SK-N-SH (cell line): ENCODE results near the gene RPL21.

ENCODE experiments used
- ELF1 ChIP-seq: IDR thresholded peaks from 2 replicates; pipeline ENCODE4 v1.4.0; 2012
- EP300 ChIP-seq, 2 experiments: IDR thresholded peaks; 2 replicates each; pipeline versions ENCODE4 v1.4.0 to v1.6.1; 2012; ENCODE audit warnings: borderline replicate concordance in 1 of 2, low read depth in 1 of 2, low read length in 1 of 2
- GABPA ChIP-seq: IDR thresholded peaks from 2 replicates; pipeline ENCODE4 v1.4.0; 2012; ENCODE audit warnings: low read depth, mild to moderate bottlenecking
- POLR2AphosphoS5 ChIP-seq: IDR thresholded peaks from 2 replicates; pipeline ENCODE4 v1.6.1; 2012; ENCODE audit warnings: low read depth, low read length
- RFX5 ChIP-seq: IDR thresholded peaks from 2 replicates; pipeline ENCODE4 v1.6.1; 2012; ENCODE audit warnings: mild to moderate bottlenecking, improper control_type of control experiment, low read length
- SIN3A ChIP-seq: IDR thresholded peaks from 2 replicates; pipeline ENCODE4 v1.6.1; 2012; ENCODE audit warnings: low read depth, mild to moderate bottlenecking, low read length, moderate library complexity, borderline replicate concordance
- SMC3 ChIP-seq: IDR thresholded peaks from 2 replicates; pipeline ENCODE4 v1.6.1; 2012; ENCODE audit warnings: low read depth, low read length, improper control_type of control experiment
- YY1 ChIP-seq: IDR thresholded peaks from 2 replicates; pipeline ENCODE4 v1.4.0; 2012; ENCODE audit warnings: low read depth, mild to moderate bottlenecking
- TF ChIP-seq, protein P1 (sequence below): fragments of 200-600 bp; sonication (generic); IDR thresholded peaks from 2 replicates; pipeline ENCODE4 v1.6.1; 2017; ENCODE audit warnings: antibody characterized with exemption, mild to moderate bottlenecking, moderate library complexity
- TF ChIP-seq, protein P2 (sequence below): IDR thresholded peaks from 2 replicates; pipeline ENCODE4 v1.4.0; 2012; ENCODE audit warnings: low read depth, borderline replicate concordance
- TF ChIP-seq, protein P3 (sequence below): fragments of 150-350 bp; IDR thresholded peaks from 2 replicates; pipeline ENCODE4 v1.6.1; 2016; ENCODE audit warnings: mild to moderate bottlenecking, low read depth, low read length
- TF ChIP-seq, protein P4 (sequence below): IDR thresholded peaks from 2 replicates; pipeline ENCODE4 v1.6.1; 2012; ENCODE audit warnings: mild to moderate bottlenecking, low read depth, low read length, moderate library complexity

DNA sequence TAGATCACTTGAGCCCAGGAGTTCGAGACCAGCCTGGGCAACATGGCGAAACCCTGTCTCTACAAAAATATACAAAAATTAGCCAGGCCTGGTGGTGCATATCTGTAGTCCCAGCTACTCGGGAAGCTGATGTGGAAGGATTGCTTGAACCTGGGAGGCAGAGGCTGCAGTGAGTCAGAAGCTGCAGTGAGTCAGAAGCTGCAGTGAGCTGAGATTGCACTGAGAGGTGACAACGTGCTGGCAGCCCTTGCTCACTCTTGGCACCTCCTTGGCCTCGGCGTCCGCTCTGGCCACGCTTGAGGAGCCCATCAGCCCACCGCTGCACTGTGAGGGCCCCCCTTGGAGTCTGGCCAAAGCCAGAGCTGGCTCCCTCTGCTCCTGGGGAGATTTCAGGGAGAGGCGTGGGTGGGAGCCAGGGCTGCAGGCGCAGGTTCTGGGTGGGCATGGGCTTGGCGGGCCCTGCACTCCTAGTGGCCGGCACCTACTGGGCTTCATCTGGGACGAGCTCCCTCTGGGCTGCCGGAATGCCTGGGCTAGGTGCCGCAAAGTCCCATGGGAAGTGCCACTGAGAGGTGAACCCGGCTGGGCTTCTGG, 39.5 kb upstream of the RPL21 start:
- TF ChIP-seq, protein P1, sequence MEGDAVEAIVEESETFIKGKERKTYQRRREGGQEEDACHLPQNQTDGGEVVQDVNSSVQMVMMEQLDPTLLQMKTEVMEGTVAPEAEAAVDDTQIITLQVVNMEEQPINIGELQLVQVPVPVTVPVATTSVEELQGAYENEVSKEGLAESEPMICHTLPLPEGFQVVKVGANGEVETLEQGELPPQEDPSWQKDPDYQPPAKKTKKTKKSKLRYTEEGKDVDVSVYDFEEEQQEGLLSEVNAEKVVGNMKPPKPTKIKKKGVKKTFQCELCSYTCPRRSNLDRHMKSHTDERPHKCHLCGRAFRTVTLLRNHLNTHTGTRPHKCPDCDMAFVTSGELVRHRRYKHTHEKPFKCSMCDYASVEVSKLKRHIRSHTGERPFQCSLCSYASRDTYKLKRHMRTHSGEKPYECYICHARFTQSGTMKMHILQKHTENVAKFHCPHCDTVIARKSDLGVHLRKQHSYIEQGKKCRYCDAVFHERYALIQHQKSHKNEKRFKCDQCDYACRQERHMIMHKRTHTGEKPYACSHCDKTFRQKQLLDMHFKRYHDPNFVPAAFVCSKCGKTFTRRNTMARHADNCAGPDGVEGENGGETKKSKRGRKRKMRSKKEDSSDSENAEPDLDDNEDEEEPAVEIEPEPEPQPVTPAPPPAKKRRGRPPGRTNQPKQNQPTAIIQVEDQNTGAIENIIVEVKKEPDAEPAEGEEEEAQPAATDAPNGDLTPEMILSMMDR = no peak
- TF ChIP-seq YY1 (no peak), SMC3 (no peak), GABPA (no peak), ELF1 (no peak), EP300 (IDR thresholded peaks at IDR 0.05; ENCODE audit: borderline replicate concordance in 1 of 2, low read depth in 1 of 2, low read length in 1 of 2) (no peak), POLR2AphosphoS5 (no peak), SIN3A (no peak), RFX5 (no peak)
- TF ChIP-seq, protein P2, sequence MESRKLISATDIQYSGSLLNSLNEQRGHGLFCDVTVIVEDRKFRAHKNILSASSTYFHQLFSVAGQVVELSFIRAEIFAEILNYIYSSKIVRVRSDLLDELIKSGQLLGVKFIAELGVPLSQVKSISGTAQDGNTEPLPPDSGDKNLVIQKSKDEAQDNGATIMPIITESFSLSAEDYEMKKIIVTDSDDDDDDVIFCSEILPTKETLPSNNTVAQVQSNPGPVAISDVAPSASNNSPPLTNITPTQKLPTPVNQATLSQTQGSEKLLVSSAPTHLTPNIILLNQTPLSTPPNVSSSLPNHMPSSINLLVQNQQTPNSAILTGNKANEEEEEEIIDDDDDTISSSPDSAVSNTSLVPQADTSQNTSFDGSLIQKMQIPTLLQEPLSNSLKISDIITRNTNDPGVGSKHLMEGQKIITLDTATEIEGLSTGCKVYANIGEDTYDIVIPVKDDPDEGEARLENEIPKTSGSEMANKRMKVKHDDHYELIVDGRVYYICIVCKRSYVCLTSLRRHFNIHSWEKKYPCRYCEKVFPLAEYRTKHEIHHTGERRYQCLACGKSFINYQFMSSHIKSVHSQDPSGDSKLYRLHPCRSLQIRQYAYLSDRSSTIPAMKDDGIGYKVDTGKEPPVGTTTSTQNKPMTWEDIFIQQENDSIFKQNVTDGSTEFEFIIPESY = no peak
- TF ChIP-seq, protein P3, sequence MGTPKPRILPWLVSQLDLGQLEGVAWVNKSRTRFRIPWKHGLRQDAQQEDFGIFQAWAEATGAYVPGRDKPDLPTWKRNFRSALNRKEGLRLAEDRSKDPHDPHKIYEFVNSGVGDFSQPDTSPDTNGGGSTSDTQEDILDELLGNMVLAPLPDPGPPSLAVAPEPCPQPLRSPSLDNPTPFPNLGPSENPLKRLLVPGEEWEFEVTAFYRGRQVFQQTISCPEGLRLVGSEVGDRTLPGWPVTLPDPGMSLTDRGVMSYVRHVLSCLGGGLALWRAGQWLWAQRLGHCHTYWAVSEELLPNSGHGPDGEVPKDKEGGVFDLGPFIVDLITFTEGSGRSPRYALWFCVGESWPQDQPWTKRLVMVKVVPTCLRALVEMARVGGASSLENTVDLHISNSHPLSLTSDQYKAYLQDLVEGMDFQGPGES = no peak
- TF ChIP-seq, protein P4, sequence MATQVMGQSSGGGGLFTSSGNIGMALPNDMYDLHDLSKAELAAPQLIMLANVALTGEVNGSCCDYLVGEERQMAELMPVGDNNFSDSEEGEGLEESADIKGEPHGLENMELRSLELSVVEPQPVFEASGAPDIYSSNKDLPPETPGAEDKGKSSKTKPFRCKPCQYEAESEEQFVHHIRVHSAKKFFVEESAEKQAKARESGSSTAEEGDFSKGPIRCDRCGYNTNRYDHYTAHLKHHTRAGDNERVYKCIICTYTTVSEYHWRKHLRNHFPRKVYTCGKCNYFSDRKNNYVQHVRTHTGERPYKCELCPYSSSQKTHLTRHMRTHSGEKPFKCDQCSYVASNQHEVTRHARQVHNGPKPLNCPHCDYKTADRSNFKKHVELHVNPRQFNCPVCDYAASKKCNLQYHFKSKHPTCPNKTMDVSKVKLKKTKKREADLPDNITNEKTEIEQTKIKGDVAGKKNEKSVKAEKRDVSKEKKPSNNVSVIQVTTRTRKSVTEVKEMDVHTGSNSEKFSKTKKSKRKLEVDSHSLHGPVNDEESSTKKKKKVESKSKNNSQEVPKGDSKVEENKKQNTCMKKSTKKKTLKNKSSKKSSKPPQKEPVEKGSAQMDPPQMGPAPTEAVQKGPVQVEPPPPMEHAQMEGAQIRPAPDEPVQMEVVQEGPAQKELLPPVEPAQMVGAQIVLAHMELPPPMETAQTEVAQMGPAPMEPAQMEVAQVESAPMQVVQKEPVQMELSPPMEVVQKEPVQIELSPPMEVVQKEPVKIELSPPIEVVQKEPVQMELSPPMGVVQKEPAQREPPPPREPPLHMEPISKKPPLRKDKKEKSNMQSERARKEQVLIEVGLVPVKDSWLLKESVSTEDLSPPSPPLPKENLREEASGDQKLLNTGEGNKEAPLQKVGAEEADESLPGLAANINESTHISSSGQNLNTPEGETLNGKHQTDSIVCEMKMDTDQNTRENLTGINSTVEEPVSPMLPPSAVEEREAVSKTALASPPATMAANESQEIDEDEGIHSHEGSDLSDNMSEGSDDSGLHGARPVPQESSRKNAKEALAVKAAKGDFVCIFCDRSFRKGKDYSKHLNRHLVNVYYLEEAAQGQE = no peak
